ENCODE data around the gene TMEM154. TPM values are rescaled to one million over a fixed set of nuclear protein-coding genes. Genes with fewer than 3 reads are reported as not detected.

The TMEM154 gene
- polyA plus RNA-seq, 1 of the 3 experiments (the other 2 are of a cell fraction) = 0.58 TPM

GRCh38 chr4:152684587-152684986 lies 4.8 kb upstream of the TMEM154 start (continued):
- TF ChIP-seq TEAD4 (IDR thresholded peaks at IDR 0.05; ENCODE audit: borderline replicate concordance, insufficient read depth) = no peak
- TF ChIP-seq RAD21 (IDR thresholded peaks at IDR 0.05; ENCODE audit: low read length) = no peak
- no peak for TF ChIP-seq GABPA (IDR thresholded peaks at IDR 0.05; ENCODE audit: low read depth)

GRCh38 chr4:152684007-152684406 lies 4.2 kb upstream of the TMEM154 start:
- POLR2A ChIA-PET = no interaction called here
- no peaks in the 10 kb centered on the region for H3K9me3 ChIP-seq
- CTCF ChIA-PET = interaction anchor here (0.7 to 1.5 kb wide), 4 partner anchors 13 to 44 kb away, joined by 3 to 5 read pairs (median 4); no protein-coding TSS in a partner anchor

More at GRCh38 chr4:152684007-152684406, 4.2 kb upstream of the TMEM154 start:
- H3K9me2 ChIP-seq = no peaks in the 10 kb centered on the region
- H3K27me3 ChIP-seq (ENCODE audit: insufficient read depth) = no peaks in the 10 kb centered on the region
- H3K36me3 ChIP-seq (replicated peaks in 1 of 2; ENCODE audit: control insufficient read depth in 1 of 2, insufficient read depth in 2 of 2, low read length in 1 of 2) = no peaks in the 10 kb centered on the region
- no peaks in the 10 kb centered on the region for H4K20me1 ChIP-seq (ENCODE audit: insufficient read depth)
- 88% methylated on average over 2 of the region's 3 CpGs for WGBS (ENCODE audit: low lambda C conversion rate)
- no peak for DNase-seq
- H3K79me2 ChIP-seq (ENCODE audit: insufficient read depth) = no peaks in the 10 kb centered on the region
- H3K9ac ChIP-seq = no peak overlapping the region
- no peak for TF ChIP-seq MEF2A (IDR thresholded peaks at IDR 0.05; ENCODE audit: borderline replicate concordance, low read depth)
- no peak for TF ChIP-seq YY1 (IDR thresholded peaks at IDR 0.05; ENCODE audit: low read depth)
- TF ChIP-seq, protein P1, sequence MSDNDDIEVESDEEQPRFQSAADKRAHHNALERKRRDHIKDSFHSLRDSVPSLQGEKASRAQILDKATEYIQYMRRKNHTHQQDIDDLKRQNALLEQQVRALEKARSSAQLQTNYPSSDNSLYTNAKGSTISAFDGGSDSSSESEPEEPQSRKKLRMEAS (IDR thresholded peaks at IDR 0.05; ENCODE audit: low read depth) = no peak
- TF ChIP-seq FOSL2 (IDR thresholded peaks at IDR 0.05; ENCODE audit: borderline replicate concordance, low read depth) = no peak
- TF ChIP-seq, protein P2, sequence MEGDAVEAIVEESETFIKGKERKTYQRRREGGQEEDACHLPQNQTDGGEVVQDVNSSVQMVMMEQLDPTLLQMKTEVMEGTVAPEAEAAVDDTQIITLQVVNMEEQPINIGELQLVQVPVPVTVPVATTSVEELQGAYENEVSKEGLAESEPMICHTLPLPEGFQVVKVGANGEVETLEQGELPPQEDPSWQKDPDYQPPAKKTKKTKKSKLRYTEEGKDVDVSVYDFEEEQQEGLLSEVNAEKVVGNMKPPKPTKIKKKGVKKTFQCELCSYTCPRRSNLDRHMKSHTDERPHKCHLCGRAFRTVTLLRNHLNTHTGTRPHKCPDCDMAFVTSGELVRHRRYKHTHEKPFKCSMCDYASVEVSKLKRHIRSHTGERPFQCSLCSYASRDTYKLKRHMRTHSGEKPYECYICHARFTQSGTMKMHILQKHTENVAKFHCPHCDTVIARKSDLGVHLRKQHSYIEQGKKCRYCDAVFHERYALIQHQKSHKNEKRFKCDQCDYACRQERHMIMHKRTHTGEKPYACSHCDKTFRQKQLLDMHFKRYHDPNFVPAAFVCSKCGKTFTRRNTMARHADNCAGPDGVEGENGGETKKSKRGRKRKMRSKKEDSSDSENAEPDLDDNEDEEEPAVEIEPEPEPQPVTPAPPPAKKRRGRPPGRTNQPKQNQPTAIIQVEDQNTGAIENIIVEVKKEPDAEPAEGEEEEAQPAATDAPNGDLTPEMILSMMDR (IDR thresholded peaks at IDR 0.05) = no peak
- TF ChIP-seq RCOR1 (IDR thresholded peaks at IDR 0.05; ENCODE audit: low read length) = no peak
- TF ChIP-seq EP300 (IDR thresholded peaks at IDR 0.05; ENCODE audit: borderline replicate concordance in 1 of 2, low read depth in 1 of 2, low read length in 1 of 2) = no peak
- TF ChIP-seq TEAD4 (IDR thresholded peaks at IDR 0.05; ENCODE audit: borderline replicate concordance, insufficient read depth) = no peak
- TF ChIP-seq GABPA (IDR thresholded peaks at IDR 0.05; ENCODE audit: low read depth) = no peak
- TF ChIP-seq, protein P3, sequence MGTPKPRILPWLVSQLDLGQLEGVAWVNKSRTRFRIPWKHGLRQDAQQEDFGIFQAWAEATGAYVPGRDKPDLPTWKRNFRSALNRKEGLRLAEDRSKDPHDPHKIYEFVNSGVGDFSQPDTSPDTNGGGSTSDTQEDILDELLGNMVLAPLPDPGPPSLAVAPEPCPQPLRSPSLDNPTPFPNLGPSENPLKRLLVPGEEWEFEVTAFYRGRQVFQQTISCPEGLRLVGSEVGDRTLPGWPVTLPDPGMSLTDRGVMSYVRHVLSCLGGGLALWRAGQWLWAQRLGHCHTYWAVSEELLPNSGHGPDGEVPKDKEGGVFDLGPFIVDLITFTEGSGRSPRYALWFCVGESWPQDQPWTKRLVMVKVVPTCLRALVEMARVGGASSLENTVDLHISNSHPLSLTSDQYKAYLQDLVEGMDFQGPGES (IDR thresholded peaks at IDR 0.05; ENCODE audit: low read depth, low read length) = no peak
- no peak for TF ChIP-seq TCF12 (IDR thresholded peaks at IDR 0.05)
- H2AFZ ChIP-seq (ENCODE audit: low read depth) = no peak overlapping the region
- peaks cover 14% of the 10 kb centered on the region for H3F3A ChIP-seq (replicated peaks; ENCODE audit: insufficient read depth)
- no peak overlapping the region for H3K4me3 ChIP-seq (ENCODE audit: low read depth in 2 of 2, low read length in 1 of 2)
- no peak overlapping the region for H3K27ac ChIP-seq (ENCODE audit: low read depth in 2 of 2, low read length in 1 of 2)
- no peak overlapping the region for H3K4me2 ChIP-seq
- H3K4me1 ChIP-seq (ENCODE audit: control insufficient read depth in 1 of 2, insufficient read depth in 2 of 2, low read depth in 1 of 2, low read length in 1 of 2) = peaks cover 6 to 10% of the 10 kb centered on the region in 2 experiments; a peak in 3 of 4 replicates
